WTC11 (cell line): ENCODE measurements around the gene DMPK. TPM values are rescaled to one million over a fixed set of nuclear protein-coding genes. Genes with fewer than 3 reads are reported as not detected.

Source experiments
- ATAC-seq: fragments of 200-7000 bp; cut with Tn5 transposase; 2 replicates; pipeline ENCODE4 v1.10.0; 2021; ENCODE audit warnings: mild to moderate bottlenecking, moderate library complexity
- CTCF ChIA-PET: fragments of 300-600 bp; sonication (Branson Sonifier 250); formaldehyde crosslinking; loops from one replicate; lab custom pipeline; 2021; ENCODE audit warnings: antibody characterized with exemption; lab: Charles Lee
- POLR2A ChIA-PET: fragments of 350-600 bp; sonication (Branson Sonifier 250); formaldehyde crosslinking; loops from one replicate; lab custom pipeline; 2021; ENCODE audit warnings: antibody characterized with exemption; lab: Charles Lee
- DNase-seq: peaks from one replicate; pipeline ENCODE4 v3.0.0; 2021; ENCODE audit warnings: low spot score
- H3K27ac Mint-ChIP-seq: 2 replicates; pipeline ENCODE4 v1.8.0; 2021; ENCODE audit warnings: mixed read lengths
- H3K27me3 Mint-ChIP-seq: 2 replicates; pipeline ENCODE4 v1.8.0; 2021; ENCODE audit warnings: low read depth, mild to moderate bottlenecking, moderate library complexity, mixed read lengths
- H3K36me3 Mint-ChIP-seq: 2 replicates; pipeline ENCODE4 v1.8.0; 2021; ENCODE audit warnings: mixed read lengths
- H3K4me1 Mint-ChIP-seq: 2 replicates; pipeline ENCODE4 v1.8.0; 2022; ENCODE audit warnings: mixed read lengths
- H3K4me3 Mint-ChIP-seq: 2 replicates; pipeline ENCODE4 v1.8.0; 2021; ENCODE audit warnings: mild to moderate bottlenecking, moderate library complexity, mixed read lengths
- H3K9me3 Mint-ChIP-seq: 2 replicates; pipeline ENCODE4 v1.8.0; 2021; ENCODE audit warnings: mixed read lengths
- CREM ChIP-seq: sonication (generic); formaldehyde crosslinking; IDR thresholded peaks from 2 replicates; pipeline ENCODE4 v1.8.1; 2022; ENCODE audit warnings: mild to moderate bottlenecking, missing genetic modification reagents, moderate library complexity
- IRF2 ChIP-seq: sonication (generic); formaldehyde crosslinking; IDR thresholded peaks from 2 replicates; pipeline ENCODE4 v1.8.0; 2022; ENCODE audit warnings: low read depth, missing genetic modification reagents, borderline replicate concordance
- KAT7 ChIP-seq: sonication (generic); formaldehyde crosslinking; IDR thresholded peaks from 2 replicates; pipeline ENCODE4 v1.8.1; 2023; ENCODE audit warnings: missing genetic modification reagents, mild to moderate bottlenecking, borderline replicate concordance
- PRDM15 ChIP-seq: sonication (generic); formaldehyde crosslinking; IDR thresholded peaks from 2 replicates; pipeline ENCODE4 v1.8.0; 2022; ENCODE audit warnings: missing genetic modification reagents
- SP1 ChIP-seq: sonication (generic); formaldehyde crosslinking; conservative IDR thresholded peaks from 2 replicates; pipeline ENCODE4 v1.8.1; 2022; ENCODE audit warnings: missing genetic modification reagents
- STAT6 ChIP-seq: sonication (generic); formaldehyde crosslinking; conservative IDR thresholded peaks from 2 replicates; pipeline ENCODE4 v1.8.1; 2023; ENCODE audit warnings: mild to moderate bottlenecking, low read depth, missing genetic modification reagents, moderate library complexity
- TP53 ChIP-seq: sonication (generic); formaldehyde crosslinking; IDR thresholded peaks from 2 replicates; pipeline ENCODE4 v1.8.1; 2023; ENCODE audit warnings: mild to moderate bottlenecking, missing genetic modification reagents
- ZBTB21 ChIP-seq: sonication (generic); formaldehyde crosslinking; IDR thresholded peaks from 2 replicates; pipeline ENCODE4 v1.8.1; 2023; ENCODE audit warnings: mild to moderate bottlenecking, missing genetic modification reagents, borderline replicate concordance
- ZNF138 ChIP-seq: sonication (generic); formaldehyde crosslinking; conservative IDR thresholded peaks from 2 replicates; pipeline ENCODE4 v1.8.1; 2022; ENCODE audit warnings: mild to moderate bottlenecking, moderate library complexity, missing genetic modification reagents
- ZNF425 ChIP-seq: fragments of 250-450 bp; sonication (Bioruptor Pico); conservative IDR thresholded peaks from 2 replicates; pipeline ENCODE4 v1.9.0; 2021; ENCODE audit warnings: mild to moderate bottlenecking
- ZNF512 ChIP-seq: sonication (generic); formaldehyde crosslinking; IDR thresholded peaks from 2 replicates; pipeline ENCODE4 v1.8.1; 2022; ENCODE audit warnings: missing genetic modification reagents, borderline replicate concordance
- total RNA-seq: library from RNA; stranded (reverse); gene quantifications from 3 replicates; pipeline ENCODE4 v1.2.3, GENCODE V29; 2021

Gene DMPK
- total RNA-seq, 1 experiment from 2014 or later, result 42.7 TPM

GRCh38 chr19:45758921-45759320 is 23.4 kb downstream of the DMPK start:
- Mint-ChIP-seq H3K4me3 (no peak overlapping the region), H3K27ac (no peak overlapping the region), H3K27me3 (peaks cover 23% of the 10 kb centered on the region), H3K9me3 (no peaks in the 10 kb centered on the region), H3K36me3 (no peaks in the 10 kb centered on the region), H3K4me1 (peaks cover under 1% of the 10 kb centered on the region; the same call in 1 of the 2 replicates)
- ATAC-seq (no peak), DNase-seq (no peak)
- ChIA-PET POLR2A (interaction anchor here (1.0 kb wide), 1 partner anchor 10 kb away, joined by 3 read pairs; the partner anchor contains the start of gene SIX5), CTCF (interaction anchor here (1.6 to 1.8 kb wide), 2 partner anchors 10 to 12 kb away, joined by 5 to 8 read pairs; partner anchors contain the start of gene SIX5)
- no peak for TF ChIP-seq IRF2 (CRISPR knock-in tag)
- no peak for TF ChIP-seq CREM
- no peak for TF ChIP-seq KAT7 (CRISPR knock-in tag)
- TF ChIP-seq ZNF512 (CRISPR knock-in tag), result no peak
- no peak for TF ChIP-seq PRDM15 (CRISPR knock-in tag)
- no peak for TF ChIP-seq STAT6 (CRISPR knock-in tag)
- TF ChIP-seq TP53 (CRISPR knock-in tag), result no peak
- no peak for TF ChIP-seq ZBTB21 (CRISPR knock-in tag)
- TF ChIP-seq ZNF425 (CRISPR knock-in tag), result no peak
- no peak for TF ChIP-seq ZNF138 (CRISPR knock-in tag)

GRCh38 chr19:45757695-45758094 is 24.6 kb downstream of the DMPK start:
- Mint-ChIP-seq H3K27me3 (peaks cover 23% of the 10 kb centered on the region), H3K36me3 (no peaks in the 10 kb centered on the region), H3K4me1 (peaks cover 3% of the 10 kb centered on the region), H3K4me3 (no peak overlapping the region), H3K27ac (no peak overlapping the region), H3K9me3 (no peaks in the 10 kb centered on the region)
- no peak for TF ChIP-seq SP1 (CRISPR knock-in tag)
- TF ChIP-seq ZNF512 (CRISPR knock-in tag), result no peak
- DNase-seq (no peak), ATAC-seq (no peak)
- ChIA-PET POLR2A (interaction anchor here (0.6 to 1.0 kb wide), 2 partner anchors 11 to 348 kb away, joined by 3 to 4 read pairs; partner anchors contain the start of gene SIX5), CTCF (interaction anchor here (0.8 to 7.3 kb wide), 3 partner anchors 11 to 65 kb away, joined by 5 to 93 read pairs (median 6); partner anchors contain the start of genes QPCTL and SIX5)
